NT2/D1 (cell line): ENCODE results near the gene HABP2.

Experiments
- SUZ12 ChIP-seq: IDR thresholded peaks from 2 replicates; pipeline ENCODE4 v1.6.1; 2011; ENCODE audit not compliant: insufficient read length, insufficient read depth; ENCODE audit errors: extremely low read depth
- YY1 ChIP-seq: IDR thresholded peaks from 2 replicates; pipeline ENCODE4 v1.6.1; 2011; ENCODE audit not compliant: insufficient read length, insufficient read depth

GRCh38 chr10:113600569-113600968, 47.7 kb downstream of the HABP2 start:
- TF ChIP-seq SUZ12 (no peak), YY1 (no peak)
